ENCODE data around the gene NFIA.

Gene NFIA

DNA sequence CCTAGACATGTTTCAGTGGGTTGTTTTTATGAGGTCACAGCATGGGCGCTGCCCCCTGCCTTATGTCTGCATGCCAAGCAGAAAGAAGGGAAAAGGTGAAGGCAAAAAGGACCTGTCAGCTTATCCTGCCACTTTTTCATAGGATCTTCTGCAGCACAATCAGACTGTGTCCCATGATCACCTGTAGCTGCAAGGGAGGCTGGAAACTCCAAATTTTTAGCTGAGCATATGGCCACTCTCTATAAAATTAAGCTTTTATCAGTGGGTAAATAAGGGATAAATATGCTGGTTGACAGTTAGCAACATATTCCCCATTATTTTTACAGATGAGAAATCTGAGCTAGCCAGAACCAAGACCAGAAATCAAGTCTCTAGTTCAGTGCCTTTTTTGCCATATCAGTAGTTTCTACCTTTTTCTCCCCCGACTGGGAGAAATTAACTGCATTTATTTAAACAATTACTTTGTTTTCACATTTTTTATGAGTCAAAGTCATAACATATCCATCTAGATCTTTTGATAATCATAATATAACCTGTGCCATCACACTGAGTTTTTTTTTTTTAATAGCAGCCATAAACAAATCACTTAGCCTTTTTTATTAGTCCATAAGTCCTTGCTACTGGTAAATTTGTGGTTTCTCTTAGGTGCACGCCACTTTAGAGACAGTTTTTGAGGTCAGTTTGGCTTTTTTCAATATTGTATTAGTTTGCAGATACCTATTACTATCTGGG is 307.0 kb downstream of the NFIA start:
- DNase-seq = no peak
- Histone ChIP-seq H3K9me2 (replicated peaks; ENCODE audit: insufficient read depth, low read length) (no peaks in the 10 kb centered on the region), H3K79me2 (ENCODE audit: low read length) (no peaks in the 10 kb centered on the region), H4K20me1 (ENCODE audit: insufficient read depth, low read length) (no peaks in the 10 kb centered on the region), H3F3A (ENCODE audit: insufficient read depth, low read length) (no peaks in the 10 kb centered on the region), H3K27me3 (replicated peaks; ENCODE audit: insufficient read depth, low read length) (no peaks in the 10 kb centered on the region), H2AFZ (ENCODE audit: low read length) (no peak overlapping the region), H3K4me2 (ENCODE audit: low read depth, low read length) (no peak overlapping the region), H3K4me3 (ENCODE audit: low read length) (no peak overlapping the region), H3K9me3 (replicated peaks; ENCODE audit: insufficient read depth, low read length) (no peaks in the 10 kb centered on the region), H3K27ac (ENCODE audit: low read length) (no peak overlapping the region), H3K4me1 (ENCODE audit: low read length) (no peaks in the 10 kb centered on the region), H3K36me3 (replicated peaks; ENCODE audit: insufficient read depth, low read length) (no peaks in the 10 kb centered on the region), H3K9ac (ENCODE audit: low read length) (no peak overlapping the region)
- no peak for TF ChIP-seq CTCF (IDR thresholded peaks at IDR 0.05; ENCODE audit: low read length)
- TF ChIP-seq EZH2phosphoT487 (IDR thresholded peaks at IDR 0.05; ENCODE audit: low read length) = no peak
- no peak for TF ChIP-seq EZH2 (optimal IDR thresholded peaks at IDR 0.05; ENCODE audit: low read depth, low read length)

- DNase-seq = no peak
- no peaks in the 10 kb centered on the region for H3K9me2 ChIP-seq (replicated peaks; ENCODE audit: insufficient read depth, low read length)
- no peak for TF ChIP-seq CTCF (IDR thresholded peaks at IDR 0.05; ENCODE audit: low read length)
- no peak for TF ChIP-seq EZH2phosphoT487 (IDR thresholded peaks at IDR 0.05; ENCODE audit: low read length)
- TF ChIP-seq EZH2 (optimal IDR thresholded peaks at IDR 0.05; ENCODE audit: low read depth, low read length) = no peak
These were observed 307.8 kb downstream of the NFIA start for GRCh38 chr1:61389926-61390845.

GRCh38 chr1:61391730-61392129 is 309.4 kb downstream of the NFIA start:
- Histone ChIP-seq H3K9me3 (replicated peaks; ENCODE audit: insufficient read depth, low read length) (no peaks in the 10 kb centered on the region), H3K9ac (ENCODE audit: low read length) (no peak overlapping the region), H4K20me1 (ENCODE audit: insufficient read depth, low read length) (no peaks in the 10 kb centered on the region), H3K4me2 (ENCODE audit: low read depth, low read length) (no peak overlapping the region), H2AFZ (ENCODE audit: low read length) (no peak overlapping the region), H3K27me3 (replicated peaks; ENCODE audit: insufficient read depth, low read length) (no peaks in the 10 kb centered on the region), H3K79me2 (ENCODE audit: low read length) (no peaks in the 10 kb centered on the region), H3K4me1 (ENCODE audit: low read length) (no peaks in the 10 kb centered on the region), H3K36me3 (replicated peaks; ENCODE audit: insufficient read depth, low read length) (no peaks in the 10 kb centered on the region), H3K27ac (ENCODE audit: low read length) (no peak overlapping the region), H3K4me3 (ENCODE audit: low read length) (no peak overlapping the region), H3F3A (ENCODE audit: insufficient read depth, low read length) (no peaks in the 10 kb centered on the region), H3K9me2 (replicated peaks; ENCODE audit: insufficient read depth, low read length) (no peaks in the 10 kb centered on the region)
- DNase-seq = no peak
- TF ChIP-seq EZH2phosphoT487 (IDR thresholded peaks at IDR 0.05; ENCODE audit: low read length) (no peak), CTCF (IDR thresholded peaks at IDR 0.05; ENCODE audit: low read length) (no peak), EZH2 (optimal IDR thresholded peaks at IDR 0.05; ENCODE audit: low read depth, low read length) (no peak)

More at GRCh38 chr1:61389926-61390845, 307.8 kb downstream of the NFIA start:
- H3K36me3 ChIP-seq (replicated peaks; ENCODE audit: insufficient read depth, low read length) = no peaks in the 10 kb centered on the region
- no peak overlapping the region for H3K4me3 ChIP-seq (ENCODE audit: low read length)
- H3F3A ChIP-seq (ENCODE audit: insufficient read depth, low read length) = no peaks in the 10 kb centered on the region
- H3K9ac ChIP-seq (ENCODE audit: low read length) = no peak overlapping the region
- no peaks in the 10 kb centered on the region for H3K4me1 ChIP-seq (ENCODE audit: low read length)
- H2AFZ ChIP-seq (ENCODE audit: low read length) = no peak overlapping the region
- H3K9me3 ChIP-seq (replicated peaks; ENCODE audit: insufficient read depth, low read length) = no peaks in the 10 kb centered on the region
- no peaks in the 10 kb centered on the region for H3K27me3 ChIP-seq (replicated peaks; ENCODE audit: insufficient read depth, low read length)
- no peaks in the 10 kb centered on the region for H3K79me2 ChIP-seq (ENCODE audit: low read length)
- H3K27ac ChIP-seq (ENCODE audit: low read length) = no peak overlapping the region
- H4K20me1 ChIP-seq (ENCODE audit: insufficient read depth, low read length) = no peaks in the 10 kb centered on the region
- no peak overlapping the region for H3K4me2 ChIP-seq (ENCODE audit: low read depth, low read length)
